ENCODE measurements around the gene GDF15.

Gene GDF15

DNA sequence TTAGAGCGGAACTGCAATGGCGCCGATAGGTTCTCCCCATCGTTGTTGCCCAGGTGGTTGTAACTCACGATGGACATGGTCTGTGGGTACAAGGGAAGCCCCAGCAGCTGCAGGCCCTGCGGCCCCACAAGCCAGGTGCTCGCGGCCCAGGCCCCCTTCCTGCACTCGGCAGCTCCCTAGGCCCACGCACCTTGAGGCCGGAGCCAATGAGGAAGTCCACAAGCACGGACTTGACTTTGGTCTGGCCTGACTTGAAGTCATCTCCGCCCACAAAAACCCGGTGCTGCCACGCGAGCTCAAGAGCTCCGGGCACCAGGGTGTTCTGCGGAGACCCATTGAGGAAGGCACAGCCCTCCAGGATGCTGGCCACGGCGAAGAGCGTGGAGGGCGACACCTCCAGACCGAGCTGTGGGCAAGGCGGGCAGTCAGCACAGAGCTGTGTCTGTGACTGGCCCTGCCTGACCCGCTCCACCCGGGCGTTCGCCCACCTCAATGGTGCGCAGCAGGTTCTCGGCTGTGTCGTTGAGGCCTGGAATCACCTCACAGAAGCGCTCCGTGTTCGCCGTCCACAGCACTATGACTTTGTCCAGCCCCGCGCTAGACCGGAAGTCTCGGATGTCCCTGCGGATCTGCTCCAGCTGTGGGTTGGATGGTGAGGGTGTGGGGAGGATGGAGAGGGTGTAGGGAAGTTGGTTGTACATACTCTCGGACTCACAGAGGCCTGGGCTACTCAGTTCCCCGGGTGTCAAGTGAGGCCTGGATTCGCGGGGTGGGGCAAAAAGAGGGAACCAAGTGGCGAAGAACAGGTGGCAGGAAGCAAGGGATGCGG, 50.1 kb downstream of the GDF15 start:
- in situ Hi-C loops (cut with HindIII; ENCODE audit: low pct_ligation_motif_present, low pct_unique_long_range_greater_than_20kb, low sequenced_read_pairs) = no loop called here

GRCh38 chr19:18436671-18437490, 50.9 kb downstream of the GDF15 start:
- in situ Hi-C loops (cut with HindIII; ENCODE audit: low pct_ligation_motif_present, low pct_unique_long_range_greater_than_20kb, low sequenced_read_pairs) = no loop called here
- DNase-seq = peak; percentile 86

More for the DNA sequence above, 50.1 kb downstream of the GDF15 start:
- no peak for DNase-seq

- peak; percentile 57 for DNase-seq
- in situ Hi-C loops (cut with HindIII; ENCODE audit: low pct_ligation_motif_present, low pct_unique_long_range_greater_than_20kb, low sequenced_read_pairs) = no loop called here
Measured at GRCh38 chr19:18437491-18438330, 51.8 kb downstream of the GDF15 start, which contains the start of gene ISYNA1. Gene ISYNA1 (minus strand): TSS chr19:18438133. CDS start chr19:18437979, 154 bp downstream.

GRCh38 chr19:18438331-18439024, 52.5 kb downstream of the GDF15 start:
- in situ Hi-C loops (cut with HindIII; ENCODE audit: low pct_ligation_motif_present, low pct_unique_long_range_greater_than_20kb, low sequenced_read_pairs) = no loop called here
- no peak for DNase-seq

Data from ACHN (cell line).